Chondrocyte (in vitro differentiated cells): Measurements from ENCODE around the gene SNU13. TPM values are rescaled to one million over a fixed set of nuclear protein-coding genes. Genes with fewer than 3 reads are reported as not detected.
"Not testable (repeated sequence)": the region's sequence is repeated elsewhere in the genome, so short reads cannot be mapped to it uniquely, and the experiment has no call there.

Experiments
- DNase-seq: peaks from one replicate; pipeline ENCODE4 v3.0.0; 2021; ENCODE audit warnings: mixed read lengths, low spot score
- H3K27ac Mint-ChIP-seq: one replicate; pipeline ENCODE4 v1.8.0; 2021; ENCODE audit warnings: mild to moderate bottlenecking, moderate library complexity, mixed read lengths; ENCODE audit not compliant: unreplicated experiment
- H3K27me3 Mint-ChIP-seq: 2 replicates; pipeline ENCODE4 v1.8.0; 2021; ENCODE audit warnings: low read depth, mixed read lengths
- H3K36me3 Mint-ChIP-seq: 2 replicates; pipeline ENCODE4 v1.8.0; 2021; ENCODE audit warnings: low read depth, mixed read lengths
- H3K4me1 Mint-ChIP-seq: 2 replicates; pipeline ENCODE4 v1.8.0; 2021; ENCODE audit warnings: low read depth, mild to moderate bottlenecking, mixed read lengths
- H3K4me3 Mint-ChIP-seq: one replicate; pipeline ENCODE4 v1.8.0; 2021; ENCODE audit warnings: mild to moderate bottlenecking, moderate library complexity, mixed read lengths; ENCODE audit not compliant: unreplicated experiment
- H3K9me3 Mint-ChIP-seq: 2 replicates; pipeline ENCODE4 v1.8.0; 2021; ENCODE audit warnings: low read depth, mixed read lengths
- total RNA-seq: library from RNA; stranded (reverse); gene quantifications from 3 replicates; pipeline ENCODE4 v1.2.1, GENCODE V29; 2021
- TF ChIP-seq, protein P1 (sequence below): fragments of 200-600 bp; sonication (generic); IDR thresholded peaks from 2 replicates; pipeline ENCODE4 v1.5.0; 2021; ENCODE audit warnings: antibody characterized with exemption, mild to moderate bottlenecking, moderate library complexity

SNU13 gene
- total RNA-seq, 1 donor from 2014 or later = 88.8 TPM

DNA sequence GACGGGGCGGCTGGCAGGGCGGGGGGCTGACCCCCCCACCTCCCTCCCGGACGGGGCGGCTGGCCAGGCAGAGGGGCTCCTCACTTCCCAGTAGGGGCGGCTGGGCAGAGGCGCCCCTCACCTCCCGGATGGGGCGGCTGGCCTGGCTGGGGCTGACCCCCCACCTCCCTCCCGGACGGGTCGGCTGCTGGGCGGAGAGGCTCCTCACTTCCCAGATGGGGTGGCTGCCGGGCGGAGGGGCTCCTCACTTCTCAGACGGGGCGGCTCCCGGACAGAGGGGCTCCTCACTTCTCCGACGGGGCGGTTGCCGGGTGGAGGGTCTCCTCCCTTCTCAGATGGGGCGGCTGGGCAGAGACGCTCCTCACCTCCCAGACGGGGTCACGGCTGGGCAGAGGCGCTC is 57.6 kb downstream of the SNU13 start:
- H3K27me3 Mint-ChIP-seq, H3K27ac Mint-ChIP-seq: not testable (repeated sequence)
- H3K36me3 Mint-ChIP-seq = peaks cover 30% of the 10 kb centered on the region

DNA sequence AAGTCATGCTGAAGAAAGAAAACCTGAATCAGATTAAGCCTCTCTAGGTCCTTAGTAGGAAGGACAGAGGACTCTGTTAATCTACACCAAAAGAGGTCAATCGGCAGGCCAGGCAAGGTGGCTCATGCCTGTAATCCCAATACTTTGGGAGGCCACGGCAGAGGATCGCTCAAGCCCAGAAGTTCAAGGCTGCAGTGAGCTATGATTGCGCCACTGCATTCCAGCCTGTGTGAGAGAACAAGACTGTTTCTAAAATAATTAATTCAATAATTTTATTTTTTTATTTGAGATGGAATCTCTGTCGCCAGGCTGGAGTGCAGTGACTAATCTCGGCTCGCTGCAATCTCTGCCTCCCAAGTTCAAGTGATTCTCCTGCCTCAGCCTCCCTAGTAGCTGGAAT is 63.1 kb downstream of the SNU13 start:
- Mint-ChIP-seq H3K4me3 (no peak overlapping the region), H3K36me3 (peaks cover 29% of the 10 kb centered on the region), H3K27ac (no peak overlapping the region), H3K4me1 (peaks cover 9% of the 10 kb centered on the region), H3K27me3 (no peaks in the 10 kb centered on the region), H3K9me3 (no peaks in the 10 kb centered on the region)
- TF ChIP-seq, protein P1, sequence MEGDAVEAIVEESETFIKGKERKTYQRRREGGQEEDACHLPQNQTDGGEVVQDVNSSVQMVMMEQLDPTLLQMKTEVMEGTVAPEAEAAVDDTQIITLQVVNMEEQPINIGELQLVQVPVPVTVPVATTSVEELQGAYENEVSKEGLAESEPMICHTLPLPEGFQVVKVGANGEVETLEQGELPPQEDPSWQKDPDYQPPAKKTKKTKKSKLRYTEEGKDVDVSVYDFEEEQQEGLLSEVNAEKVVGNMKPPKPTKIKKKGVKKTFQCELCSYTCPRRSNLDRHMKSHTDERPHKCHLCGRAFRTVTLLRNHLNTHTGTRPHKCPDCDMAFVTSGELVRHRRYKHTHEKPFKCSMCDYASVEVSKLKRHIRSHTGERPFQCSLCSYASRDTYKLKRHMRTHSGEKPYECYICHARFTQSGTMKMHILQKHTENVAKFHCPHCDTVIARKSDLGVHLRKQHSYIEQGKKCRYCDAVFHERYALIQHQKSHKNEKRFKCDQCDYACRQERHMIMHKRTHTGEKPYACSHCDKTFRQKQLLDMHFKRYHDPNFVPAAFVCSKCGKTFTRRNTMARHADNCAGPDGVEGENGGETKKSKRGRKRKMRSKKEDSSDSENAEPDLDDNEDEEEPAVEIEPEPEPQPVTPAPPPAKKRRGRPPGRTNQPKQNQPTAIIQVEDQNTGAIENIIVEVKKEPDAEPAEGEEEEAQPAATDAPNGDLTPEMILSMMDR = no peak
- no peak for DNase-seq

More for the DNA sequence above, 57.6 kb downstream of the SNU13 start:
- not testable (repeated sequence) for H3K4me3 Mint-ChIP-seq, H3K9me3 Mint-ChIP-seq, DNase-seq, H3K4me1 Mint-ChIP-seq

Other genes starting within 250 kb of the SNU13 start
- gene TOB2, start 242.1 kb downstream of the SNU13 start, total RNA-seq = 37.7 to 42.0 TPM (median 40.8 TPM) in 3 replicates
- gene PHF5A, start 220.2 kb downstream of the SNU13 start, total RNA-seq = 22.5 to 32.4 TPM (median 26.8 TPM) in 3 replicates
- gene ACO2, start 219.8 kb downstream of the SNU13 start, total RNA-seq = 60.9 to 85.6 TPM (median 62.4 TPM) in 3 replicates
- 39.6 to 57.3 TPM (median 41.5 TPM) in 3 replicates for gene POLR3H, start 144.4 kb downstream of the SNU13 start, total RNA-seq
- gene CSDC2, start 127.9 kb downstream of the SNU13 start, total RNA-seq = 12.7 to 21.7 TPM (median 20.9 TPM) in 3 replicates
- 39.3 to 48.2 TPM (median 47.1 TPM) in 3 replicates for gene PMM1, start 99.0 kb downstream of the SNU13 start, total RNA-seq
- gene DESI1, start 67.8 kb downstream of the SNU13 start, total RNA-seq = 29.5 to 33.9 TPM (median 29.8 TPM) in 3 replicates
- gene XRCC6, start 67.6 kb downstream of the SNU13 start, total RNA-seq = 156 to 210 TPM (median 161 TPM) in 3 replicates
- 0.40 to 0.85 TPM in 2 of 3 replicates, not detected in the other for gene MEI1, start 10.6 kb upstream of the SNU13 start, total RNA-seq
- gene CCDC134, start 111.8 kb upstream of the SNU13 start, total RNA-seq = 6.6 to 10.1 TPM (median 7.0 TPM) in 3 replicates
- 91.3 to 106 TPM (median 100 TPM) in 3 replicates for gene SREBF2, start 144.2 kb upstream of the SNU13 start, total RNA-seq
- not detected in 3 replicates for gene SHISA8, start 226.2 kb upstream of the SNU13 start, total RNA-seq
- gene TNFRSF13C, start 237.9 kb upstream of the SNU13 start, total RNA-seq = 0.07 to 0.56 TPM (median 0.21 TPM) in 3 replicates